IMR-90 (cell line): ENCODE data around the gene LMOD2. TPM values are rescaled to one million over a fixed set of nuclear protein-coding genes. Genes with fewer than 3 reads are reported as not detected.

Source experiments
- ATAC-seq: fragments of 200-7000 bp; cut with Tn5 transposase; 2 replicates; pipeline ENCODE4 v1.9.1; 2020; ENCODE audit warnings: low read depth, mild to moderate bottlenecking, moderate library complexity
- BruUV-seq: library from RNA; stranded (reverse); fragments of 400-500 nt; replicated peaks from 2 replicates; lab custom pipeline; 2021; lab: Mats Ljungman, UMichigan
- CTCF ChIA-PET: fragments of 300-600 bp; formaldehyde crosslinking; extraction: SDS; loops from one replicate; lab custom pipeline; 2021; ENCODE audit warnings: antibody characterized with exemption; lab: Yijun Ruan, JAX
- POLR2A ChIA-PET: fragments of 300-600 bp; sonication (Branson Sonifier 250); formaldehyde crosslinking; loops from one replicate; lab custom pipeline; 2022; ENCODE audit warnings: antibody characterized with exemption; ENCODE audit not compliant: unreplicated experiment; lab: Charles Lee
- DNase-seq: peaks from one replicate; pipeline ENCODE4 v3.0.0; 2013
- H2AFZ ChIP-seq: replicated peaks from 2 replicates; pipeline ENCODE3; 2013; ENCODE audit warnings: low read length, mild to moderate bottlenecking; ENCODE audit not compliant: poor library complexity
- H2AK5ac ChIP-seq: 2 replicates; pipeline ENCODE4 v1.6.1; 2013; ENCODE audit warnings: low read depth, low read length, inconsistent platforms
- H2AK9ac ChIP-seq: replicated peaks from 2 replicates; pipeline ENCODE3; 2013; ENCODE audit warnings: mild to moderate bottlenecking, low read depth, low read length, moderate library complexity; ENCODE audit not compliant: poor library complexity
- H2BK120ac ChIP-seq: 2 replicates; pipeline ENCODE4 v1.6.1; 2013; ENCODE audit warnings: low read depth, low read length, inconsistent platforms
- H2BK15ac ChIP-seq: 3 replicates; pipeline ENCODE4 v1.6.1; 2013; ENCODE audit warnings: low read depth, low read length, inconsistent platforms
- H2BK20ac ChIP-seq: 2 replicates; pipeline ENCODE4 v1.6.1; 2013; ENCODE audit warnings: low read depth, mild to moderate bottlenecking, inconsistent platforms, low read length, moderate library complexity
- H2BK5ac ChIP-seq: 2 replicates; pipeline ENCODE4 v1.6.1; 2013; ENCODE audit warnings: mild to moderate bottlenecking, low read depth, low read length, inconsistent platforms; ENCODE audit not compliant: poor library complexity, severe bottlenecking
- H3K14ac ChIP-seq: replicated peaks from 2 replicates; pipeline ENCODE4 v1.6.1; 2013; ENCODE audit warnings: low read depth, low read length, inconsistent platforms
- H3K18ac ChIP-seq: 2 replicates; pipeline ENCODE4 v1.6.1; 2013; ENCODE audit warnings: low read depth, low read length, control low read depth
- H3K23ac ChIP-seq: 2 replicates; pipeline ENCODE4 v1.6.1; 2013; ENCODE audit warnings: low read depth, low read length, inconsistent platforms
- H3K27ac ChIP-seq: 2 replicates; pipeline ENCODE4 v1.5.1; 2013; ENCODE audit warnings: mild to moderate bottlenecking, control low read depth, low read length; ENCODE audit not compliant: insufficient read depth
- H3K27me3 ChIP-seq: 2 replicates; pipeline ENCODE4 v1.6.1; 2013; ENCODE audit warnings: low read length; ENCODE audit not compliant: control insufficient read depth, insufficient read depth
- H3K36me3 ChIP-seq: 2 replicates; pipeline ENCODE4 v1.6.1; 2013; ENCODE audit warnings: low read length, mixed read lengths; ENCODE audit not compliant: control insufficient read depth, insufficient read depth
- H3K4ac ChIP-seq: 2 replicates; pipeline ENCODE4 v1.6.1; 2013; ENCODE audit warnings: low read depth, low read length, inconsistent platforms
- H3K4me1 ChIP-seq: 2 replicates; pipeline ENCODE4 v1.6.1; 2013; ENCODE audit warnings: low read length, mixed read lengths; ENCODE audit not compliant: control insufficient read depth, insufficient read depth
- H3K4me2 ChIP-seq: 2 replicates; pipeline ENCODE4 v1.6.1; 2013; ENCODE audit warnings: low read depth, mild to moderate bottlenecking, control low read depth, low read length, moderate library complexity
- H3K4me3 ChIP-seq: 2 replicates; pipeline ENCODE4 v1.5.1; 2013; ENCODE audit warnings: low read depth, mild to moderate bottlenecking, control low read depth, low read length, moderate library complexity; ENCODE audit not compliant: insufficient read depth
- H3K56ac ChIP-seq: 2 replicates; pipeline ENCODE4 v1.6.1; 2013; ENCODE audit warnings: low read length, inconsistent platforms; ENCODE audit not compliant: insufficient read depth; ENCODE audit errors: extremely low read depth
- H3K79me1 ChIP-seq, 2 experiments: 2 replicates each; pipeline ENCODE4 v1.6.1; 2013; ENCODE audit warnings: low read length in 2 of 2, inconsistent platforms in 1 of 2, low read depth in 1 of 2
- H3K9ac ChIP-seq: 2 replicates; pipeline ENCODE4 v1.6.1; 2013; ENCODE audit warnings: low read depth, low read length, control low read depth
- H3K9me1 ChIP-seq: 2 replicates; pipeline ENCODE4 v1.6.1; 2013; ENCODE audit warnings: low read length, inconsistent platforms; ENCODE audit not compliant: insufficient read depth
- H3K9me3 ChIP-seq: 2 replicates; pipeline ENCODE4 v1.6.1; 2013; ENCODE audit warnings: low read length; ENCODE audit not compliant: control insufficient read depth, insufficient read depth
- H4K20me1 ChIP-seq: 2 replicates; pipeline ENCODE4 v1.6.1; 2013; ENCODE audit warnings: low read length, inconsistent platforms; ENCODE audit not compliant: insufficient read depth
- H4K5ac ChIP-seq: 2 replicates; pipeline ENCODE4 v1.6.1; 2013; ENCODE audit warnings: mild to moderate bottlenecking, low read depth, low read length, control low read depth
- H4K8ac ChIP-seq, 2 experiments: 2 replicates each; pipeline ENCODE4 v1.6.1; 2013; ENCODE audit warnings: low read depth in 2 of 2, low read length in 2 of 2, control low read depth in 1 of 2, inconsistent platforms in 1 of 2
- H4K91ac ChIP-seq: 2 replicates; pipeline ENCODE4 v1.6.1; 2013; ENCODE audit warnings: low read depth, low read length, inconsistent platforms; ENCODE audit not compliant: insufficient read depth
- CTCF ChIP-seq: conservative IDR thresholded peaks from 2 replicates; pipeline ENCODE4 v1.5.1; 2012; ENCODE audit warnings: mild to moderate bottlenecking, low read depth, low read length, improper control_type of control experiment
- NFE2L2 ChIP-seq: fragments of 150-350 bp; IDR thresholded peaks from 2 replicates; pipeline ENCODE4 v1.6.1; 2016; ENCODE audit warnings: low read depth, mild to moderate bottlenecking, low read length
- SMC3 ChIP-seq: fragments of 150-350 bp; IDR thresholded peaks from 2 replicates; pipeline ENCODE4 v1.6.1; 2016; ENCODE audit warnings: low read depth, mild to moderate bottlenecking, antibody characterized with exemption, low read length, moderate library complexity
- USF2 ChIP-seq: fragments of 150-350 bp; IDR thresholded peaks from 2 replicates; pipeline ENCODE4 v1.6.1; 2017; ENCODE audit warnings: mild to moderate bottlenecking, antibody characterized with exemption, low read length, low read depth
- WGBS, 2 experiments: methylation state at CpG; one replicate each; pipeline versions ENCODE4 v1.1.5 to v1.1.7; 2013; ENCODE audit warnings: missing lambda C conversion rate in 2 of 2; ENCODE audit not compliant: insufficient read length in 1 of 2; ENCODE audit errors: extremely low coverage in 2 of 2; 5-methylcytosine and 5-hydroxymethylcytosine counted together
- dilution Hi-C: fragments of 300-500 bp; cut with HindIII; formaldehyde crosslinking; loops from one replicate; pipeline ENCODE4 v1.14.3; 2018; ENCODE audit warnings: low sequenced_read_pairs; ENCODE audit not compliant: unreplicated experiment
- in situ Hi-C: fragments of 300-500 bp; cut with MboI; formaldehyde crosslinking; loops from 3 replicates; pipeline ENCODE4 v1.14.3; 2019; ENCODE audit warnings: low sequenced_read_pairs, inconsistent platforms, mixed read lengths
- intact Hi-C: fragments of 100-400 bp; cut with micrococcal nuclease; formaldehyde crosslinking; loops from 2 replicates; pipeline ENCODE4 v1.10.0; 2022
- polyA plus RNA-seq, 3 experiments: library from polyadenylated mRNA; depleted of rRNA; stranded (reverse); fragments of >200 nt; gene quantifications; 2 replicates each; pipeline ENCODE4 v1.2.3, GENCODE V29; 2012; ENCODE audit warnings: low replicate concordance in 1 of 3
- total RNA-seq: library from RNA; depleted of rRNA; stranded (reverse); fragments of >200 nt; gene quantifications from 2 replicates; pipeline ENCODE4 v1.2.3, GENCODE V29; 2012

The LMOD2 gene
- total and polyA plus RNA-seq, 2 of the 4 experiments (the other 2 are of a cell fraction): not detected

GRCh38 chr7:123674399-123675180, 18.9 kb downstream of the LMOD2 start:
- Histone ChIP-seq H2BK5ac (no peak overlapping the region), H4K20me1 (no peaks in the 10 kb centered on the region), H3K4me2 (no peak overlapping the region), H4K5ac (no peak overlapping the region), H3K23ac (no peak overlapping the region), H2AK9ac (no peak overlapping the region), H3K79me1 (no peaks in the 10 kb centered on the region), H2BK120ac (no peak overlapping the region), H3K27ac (no peak overlapping the region), H3K36me3 (peaks cover under 1% of the 10 kb centered on the region; the same call in 1 of the 2 replicates), H3K27me3 (no peaks in the 10 kb centered on the region), H3K9me3 (no peaks in the 10 kb centered on the region), H3K4me3 (no peak overlapping the region), H3K14ac (no peak overlapping the region), H3K18ac (no peak overlapping the region), H3K56ac (no peak overlapping the region), H4K8ac (no peak overlapping the region), H4K91ac (no peak overlapping the region), H3K9me1 (no peaks in the 10 kb centered on the region), H2AFZ (no peak overlapping the region), H3K4ac (no peak overlapping the region), H3K9ac (no peak overlapping the region), H2AK5ac (no peak overlapping the region), H3K4me1 (peaks cover 4% of the 10 kb centered on the region; the same call in 1 of the 2 replicates), H2BK15ac (no peak overlapping the region), H2BK20ac (no peak overlapping the region)
- intact Hi-C loops (no loop called here), dilution Hi-C loops (no loop called here), in situ Hi-C loops (no loop called here)
- DNase-seq (peak; percentile 13), ATAC-seq (peak; percentile 51)
- BruUV-seq: no TSS peak
- 20% methylated on average over 1 of the region's 2 CpGs; no CpG with 5 or more reads in 1 of the 2 experiments for WGBS, 2 experiments
- TF ChIP-seq NFE2L2: no peak
- TF ChIP-seq USF2: no peak
- TF ChIP-seq CTCF: no peak
- no peak for TF ChIP-seq SMC3
- ChIA-PET POLR2A (no interaction called here), CTCF (interaction anchor here (0.6 kb wide), 1 partner anchor 19 kb away, joined by 3 read pairs; the partner anchor contains the start of gene LMOD2)
